Stimulated activated CD8-positive, alpha-beta memory T cell treated with anti-CD3 and anti-CD28 coated beads, Interleukin-4, amount 100 ng/mL, for 4 hours (primary cell): ENCODE measurements around the gene CHERP.
"Not testable (repeated sequence)": the region's sequence is repeated elsewhere in the genome, so short reads cannot be mapped to it uniquely, and the experiment has no call there.

ENCODE experiments used
- DNase-seq, 2 donors: peaks; one replicate each; pipeline ENCODE4 v3.0.0-alpha.2; 2020; ENCODE audit warnings: low read depth in 2 of 2, low spot score in 1 of 2

CHERP gene

GRCh38 chr19:16482745-16483144, 59.5 kb downstream of the CHERP start:
- DNase-seq: no peak

- no peak for DNase-seq
Measured at GRCh38 chr19:16477311-16477710, 64.9 kb downstream of the CHERP start.

GRCh38 chr19:16476401-16476800, 65.8 kb downstream of the CHERP start:
- no peak for DNase-seq

- no peak for DNase-seq
Measured at GRCh38 chr19:16473875-16474392, 68.3 kb downstream of the CHERP start.

GRCh38 chr19:16472992-16473391, 69.2 kb downstream of the CHERP start:
- no peak for DNase-seq

- not testable (repeated sequence) for DNase-seq
Measured at GRCh38 chr19:16472559-16472899, 69.7 kb downstream of the CHERP start.

GRCh38 chr19:16470911-16471811, 71.1 kb downstream of the CHERP start:
- DNase-seq: no peak

GRCh38 chr19:16470541-16470910, 71.7 kb downstream of the CHERP start:
- no peak for DNase-seq
